Hepatocyte (in vitro differentiated cells): ENCODE results near the gene SNX32.

Source experiments
- EZH2 ChIP-seq: fragments of 200-600 bp; sonication (generic); IDR thresholded peaks from 2 replicates; pipeline ENCODE4 v1.6.1; 2016; ENCODE audit warnings: antibody characterized with exemption, mild to moderate bottlenecking, borderline replicate concordance
- TF ChIP-seq, protein P1 (sequence below): fragments of 200-600 bp; sonication (generic); IDR thresholded peaks from 2 replicates; pipeline ENCODE4 v1.5.1; 2016; ENCODE audit warnings: antibody characterized with exemption, mild to moderate bottlenecking; ENCODE audit not compliant: poor library complexity

DNA sequence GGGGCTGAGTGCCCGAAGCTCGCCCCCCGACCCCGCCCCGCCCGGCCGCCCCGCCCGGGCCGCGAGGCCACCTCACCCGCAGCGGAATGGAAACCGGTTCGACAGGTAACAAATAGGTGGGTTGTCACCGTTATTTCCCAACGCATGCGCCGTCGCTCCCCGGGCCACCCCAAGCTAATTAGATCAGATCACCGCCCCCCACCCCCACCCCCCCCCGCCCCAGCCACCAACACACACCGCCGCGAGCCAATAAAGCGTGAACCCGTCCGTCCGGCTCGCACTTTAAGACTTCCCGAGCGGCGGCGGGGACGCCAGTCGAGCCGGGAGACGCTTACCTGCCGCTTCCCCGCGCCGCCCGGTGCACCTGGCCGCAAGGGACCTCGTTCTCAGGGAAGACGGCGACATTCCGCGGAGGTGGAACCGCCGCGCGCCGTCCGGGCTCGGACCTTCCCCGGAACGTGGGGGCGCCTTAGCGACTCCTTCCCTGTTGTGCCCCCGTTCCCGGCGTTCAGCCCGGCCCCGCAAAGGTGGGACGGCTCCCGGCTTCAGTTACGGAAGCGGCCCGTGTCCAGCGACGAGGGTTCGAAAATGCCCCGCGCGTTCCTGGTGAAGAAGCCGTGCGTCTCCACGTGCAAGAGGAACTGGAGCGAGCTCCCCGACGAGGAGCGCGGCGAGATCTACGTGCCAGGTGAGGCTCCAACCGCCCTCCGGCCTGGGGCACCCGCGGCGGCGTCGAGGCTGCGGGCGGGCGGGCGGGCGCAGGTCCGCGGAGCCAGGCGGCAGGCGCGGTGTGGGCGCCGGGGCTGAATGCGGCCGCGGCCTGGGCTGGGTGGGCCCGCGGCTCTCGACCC lies 46.8 kb upstream of the SNX32 start, which contains the start of gene OVOL1:
- no peak for TF ChIP-seq EZH2
- TF ChIP-seq, protein P1, sequence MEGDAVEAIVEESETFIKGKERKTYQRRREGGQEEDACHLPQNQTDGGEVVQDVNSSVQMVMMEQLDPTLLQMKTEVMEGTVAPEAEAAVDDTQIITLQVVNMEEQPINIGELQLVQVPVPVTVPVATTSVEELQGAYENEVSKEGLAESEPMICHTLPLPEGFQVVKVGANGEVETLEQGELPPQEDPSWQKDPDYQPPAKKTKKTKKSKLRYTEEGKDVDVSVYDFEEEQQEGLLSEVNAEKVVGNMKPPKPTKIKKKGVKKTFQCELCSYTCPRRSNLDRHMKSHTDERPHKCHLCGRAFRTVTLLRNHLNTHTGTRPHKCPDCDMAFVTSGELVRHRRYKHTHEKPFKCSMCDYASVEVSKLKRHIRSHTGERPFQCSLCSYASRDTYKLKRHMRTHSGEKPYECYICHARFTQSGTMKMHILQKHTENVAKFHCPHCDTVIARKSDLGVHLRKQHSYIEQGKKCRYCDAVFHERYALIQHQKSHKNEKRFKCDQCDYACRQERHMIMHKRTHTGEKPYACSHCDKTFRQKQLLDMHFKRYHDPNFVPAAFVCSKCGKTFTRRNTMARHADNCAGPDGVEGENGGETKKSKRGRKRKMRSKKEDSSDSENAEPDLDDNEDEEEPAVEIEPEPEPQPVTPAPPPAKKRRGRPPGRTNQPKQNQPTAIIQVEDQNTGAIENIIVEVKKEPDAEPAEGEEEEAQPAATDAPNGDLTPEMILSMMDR, result no peak
